Measurements from ENCODE around the gene YARS2. TPM values are rescaled to one million over a fixed set of nuclear protein-coding genes. Genes with fewer than 3 reads are reported as not detected.

YARS2 gene
- total RNA-seq, 2 donors from 2014 or later, result 19.0 to 37.6 TPM

GRCh38 chr12:32768518-32768917 lies 12.8 kb upstream of the YARS2 start:
- H3K9me3 Mint-ChIP-seq, result no peaks in the 10 kb centered on the region
- no peak overlapping the region for H3K4me3 Mint-ChIP-seq
- ATAC-seq (replicated peaks), result no peak
- peaks cover 12% of the 10 kb centered on the region for H3K27me3 Mint-ChIP-seq
- no peaks in the 10 kb centered on the region for H3K4me1 Mint-ChIP-seq
- no peak overlapping the region for H3K27ac Mint-ChIP-seq
- no peaks in the 10 kb centered on the region for H3K36me3 Mint-ChIP-seq (ENCODE audit: low read depth)

DNA sequence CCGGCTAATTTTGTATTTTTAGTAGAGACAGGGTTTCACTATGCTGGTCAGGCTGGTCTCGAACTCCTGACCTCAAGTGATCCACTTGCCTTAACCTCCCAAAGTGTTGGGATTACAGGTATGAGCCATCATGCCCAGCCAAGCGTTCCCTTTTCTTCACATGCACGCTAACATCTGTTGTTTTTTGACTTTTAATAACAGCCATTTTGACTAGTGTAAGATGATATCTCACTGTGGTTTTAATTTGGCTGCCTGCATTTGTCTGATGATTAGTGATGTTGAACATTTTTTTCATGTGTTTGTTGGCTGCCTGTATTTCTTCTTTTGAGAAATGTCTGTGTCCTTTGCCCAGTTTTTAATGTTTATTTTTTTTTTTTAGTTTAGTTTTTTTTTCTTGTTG lies 10.2 kb upstream of the YARS2 start:
- Mint-ChIP-seq H3K4me1 (no peaks in the 10 kb centered on the region), H3K36me3 (ENCODE audit: low read depth) (no peaks in the 10 kb centered on the region), H3K27ac (no peak overlapping the region), H3K27me3 (peaks cover 17% of the 10 kb centered on the region), H3K4me3 (no peak overlapping the region), H3K9me3 (no peaks in the 10 kb centered on the region)
- ATAC-seq (replicated peaks), result no peak

DNA sequence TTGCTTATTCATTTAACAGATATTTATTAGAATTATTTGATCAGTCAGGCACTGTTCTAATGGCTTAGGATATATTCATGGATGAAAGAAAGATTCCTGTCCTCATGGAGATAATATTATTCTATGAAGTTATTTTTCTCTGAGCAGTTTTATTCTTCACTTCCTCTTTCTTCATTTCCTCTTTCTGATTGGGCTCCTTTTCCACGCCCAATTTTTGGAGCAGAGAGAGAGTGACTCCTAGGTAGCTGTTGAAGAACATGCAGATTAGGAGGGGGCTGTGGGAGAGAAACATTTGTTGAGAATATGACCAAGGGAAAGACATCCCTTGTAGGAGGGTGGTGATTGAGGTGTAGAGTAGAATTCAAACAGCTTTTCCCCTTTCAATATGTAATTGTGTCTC lies 6.0 kb upstream of the YARS2 start:
- Mint-ChIP-seq H3K4me1 (no peaks in the 10 kb centered on the region), H3K4me3 (no peak overlapping the region), H3K27ac (no peak overlapping the region), H3K9me3 (no peaks in the 10 kb centered on the region), H3K36me3 (ENCODE audit: low read depth) (no peaks in the 10 kb centered on the region), H3K27me3 (peaks cover 8% of the 10 kb centered on the region)
- ATAC-seq (replicated peaks), result no peak

- Mint-ChIP-seq H3K4me1 (peaks cover 10% of the 10 kb centered on the region), H3K4me3 (no peak overlapping the region), H3K36me3 (ENCODE audit: low read depth) (peaks cover 23% of the 10 kb centered on the region), H3K9me3 (no peaks in the 10 kb centered on the region), H3K27me3 (peaks cover 3% of the 10 kb centered on the region), H3K27ac (no peak overlapping the region)
- ATAC-seq (replicated peaks), result no peak
Measured at GRCh38 chr12:32757157-32757556, 1.5 kb upstream of the YARS2 start.

DNA sequence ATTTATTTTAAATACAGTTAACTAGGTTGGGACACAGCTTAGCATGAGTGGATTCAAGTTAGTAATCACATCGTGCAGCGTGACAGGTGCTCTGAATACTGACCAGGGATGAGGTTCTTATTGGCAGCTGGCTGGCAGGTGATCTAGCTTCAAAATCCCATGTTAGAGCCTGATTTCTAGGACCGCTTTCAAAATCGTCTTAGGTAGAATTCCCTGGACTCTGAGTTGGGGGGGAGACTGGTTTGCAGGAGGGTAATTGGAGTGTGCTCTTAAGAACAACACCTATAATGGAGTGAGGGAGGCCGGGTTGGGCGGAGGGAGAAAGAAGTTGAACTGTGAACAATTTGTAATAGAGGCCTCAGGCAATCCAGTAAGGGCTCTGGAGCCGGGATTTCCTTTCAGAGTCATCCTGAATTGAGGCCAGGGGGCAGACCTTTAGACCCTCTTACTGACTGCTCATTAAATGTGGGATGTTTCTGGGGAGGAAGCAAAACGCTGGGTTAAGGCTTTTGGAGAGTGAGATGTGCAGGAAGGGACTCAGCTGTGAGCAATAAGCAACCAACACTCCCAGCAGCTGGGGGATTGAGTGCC lies 874 bp upstream of the YARS2 start:
- Mint-ChIP-seq H3K9me3 (no peaks in the 10 kb centered on the region), H3K4me3 (peak overlapping the region; percentile 94), H3K27me3 (no peaks in the 10 kb centered on the region), H3K36me3 (ENCODE audit: low read depth) (peaks cover 29% of the 10 kb centered on the region), H3K4me1 (peaks cover 10% of the 10 kb centered on the region), H3K27ac (peak overlapping the region; percentile 87)
- no peak for ATAC-seq (replicated peaks)

DNA sequence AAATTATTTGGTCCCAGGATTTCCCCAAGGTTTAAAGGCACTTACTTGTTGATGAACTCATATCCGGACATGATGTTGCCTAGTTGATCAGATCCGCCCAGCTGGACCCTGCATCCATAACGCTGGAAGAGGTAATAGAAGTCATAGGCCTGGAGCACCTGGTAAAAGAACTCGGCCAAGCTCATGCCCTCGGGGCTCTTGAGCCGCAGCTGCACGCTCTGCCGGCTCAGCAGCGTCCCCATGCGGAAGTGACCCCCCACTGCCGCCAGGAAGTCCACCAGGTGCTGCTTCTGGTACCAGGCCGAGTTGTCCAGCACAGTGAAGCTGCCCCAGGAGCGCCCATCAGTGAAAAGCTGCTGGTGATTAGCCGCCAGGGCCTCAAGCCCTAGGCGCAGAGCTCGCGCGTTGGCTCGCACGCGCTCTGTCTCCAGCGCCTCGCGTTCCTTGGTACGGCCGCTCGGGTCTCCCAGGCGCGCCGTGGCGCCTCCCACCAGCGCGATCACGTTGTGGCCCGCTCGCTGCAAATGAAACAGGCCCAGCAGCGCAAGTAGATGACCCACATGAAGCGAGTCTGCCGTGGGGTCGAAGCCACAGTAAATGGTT lies 545 bp downstream of the YARS2 start:
- Mint-ChIP-seq H3K9me3 (no peaks in the 10 kb centered on the region), H3K4me1 (peaks cover 10% of the 10 kb centered on the region), H3K27ac (peak overlapping the region; percentile 87), H3K27me3 (no peaks in the 10 kb centered on the region), H3K4me3 (peak overlapping the region; percentile 94), H3K36me3 (ENCODE audit: low read depth) (peaks cover 43% of the 10 kb centered on the region)
- peak; percentile 67 for ATAC-seq (replicated peaks)

DNA sequence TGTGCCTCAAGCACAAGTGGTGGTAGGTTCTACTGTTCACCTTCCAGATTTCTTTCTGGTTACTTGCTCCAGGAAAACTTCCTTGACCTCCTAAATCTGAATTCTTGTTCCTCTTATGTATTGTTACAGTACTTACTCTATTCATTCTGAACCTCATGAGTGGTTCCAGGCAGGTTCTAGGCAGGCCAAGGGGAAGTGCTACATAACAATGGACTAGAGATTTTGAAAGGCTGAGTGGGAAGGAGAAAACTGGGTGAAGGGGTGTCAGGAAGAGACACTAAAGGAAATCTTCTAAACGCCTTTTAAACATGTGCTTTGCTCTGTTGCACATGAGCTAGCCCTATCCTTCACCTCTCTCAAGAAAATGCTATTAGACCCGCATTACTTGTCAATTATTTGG lies 1.6 kb downstream of the YARS2 start:
- no peaks in the 10 kb centered on the region for H3K27me3 Mint-ChIP-seq
- H3K27ac Mint-ChIP-seq, result peak overlapping the region; percentile 87
- H3K9me3 Mint-ChIP-seq, result no peaks in the 10 kb centered on the region
- peaks cover 54% of the 10 kb centered on the region for H3K36me3 Mint-ChIP-seq (ENCODE audit: low read depth)
- H3K4me3 Mint-ChIP-seq, result peak overlapping the region; percentile 94
- ATAC-seq (replicated peaks), result no peak
- peaks cover 10% of the 10 kb centered on the region for H3K4me1 Mint-ChIP-seq

DNA sequence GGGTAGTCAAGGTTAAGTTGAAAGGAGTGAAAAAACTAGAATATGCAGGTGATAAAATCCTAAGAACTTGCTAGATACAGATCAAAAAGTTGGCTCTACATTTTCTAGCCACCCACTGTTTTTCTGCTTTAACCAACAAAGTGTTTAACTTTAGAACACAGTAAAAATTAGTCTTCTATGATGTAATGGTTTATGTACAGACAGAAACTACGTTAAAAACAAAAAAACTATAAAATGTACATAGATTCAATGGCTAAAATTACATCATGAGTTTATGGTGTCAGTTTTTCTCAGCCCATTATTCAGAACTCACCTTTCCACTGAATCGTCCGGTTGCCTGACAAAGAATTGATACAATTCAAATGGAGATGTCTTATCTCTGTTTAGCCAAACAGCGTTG lies 2.1 kb downstream of the YARS2 start:
- peaks cover 59% of the 10 kb centered on the region for H3K36me3 Mint-ChIP-seq (ENCODE audit: low read depth)
- peak overlapping the region; percentile 94 for H3K4me3 Mint-ChIP-seq
- H3K27ac Mint-ChIP-seq, result peak overlapping the region; percentile 87
- H3K27me3 Mint-ChIP-seq, result no peaks in the 10 kb centered on the region
- ATAC-seq (replicated peaks), result no peak
- peaks cover 10% of the 10 kb centered on the region for H3K4me1 Mint-ChIP-seq
- no peaks in the 10 kb centered on the region for H3K9me3 Mint-ChIP-seq

GRCh38 chr12:32743264-32743663 lies 12.4 kb downstream of the YARS2 start:
- peak; percentile 31 for ATAC-seq (replicated peaks)
- Mint-ChIP-seq H3K9me3 (no peaks in the 10 kb centered on the region), H3K36me3 (ENCODE audit: low read depth) (peaks cover 99% of the 10 kb centered on the region), H3K27ac (peak overlapping the region; percentile 63), H3K4me3 (no peak overlapping the region), H3K4me1 (peaks cover 5% of the 10 kb centered on the region), H3K27me3 (no peaks in the 10 kb centered on the region)

DNA sequence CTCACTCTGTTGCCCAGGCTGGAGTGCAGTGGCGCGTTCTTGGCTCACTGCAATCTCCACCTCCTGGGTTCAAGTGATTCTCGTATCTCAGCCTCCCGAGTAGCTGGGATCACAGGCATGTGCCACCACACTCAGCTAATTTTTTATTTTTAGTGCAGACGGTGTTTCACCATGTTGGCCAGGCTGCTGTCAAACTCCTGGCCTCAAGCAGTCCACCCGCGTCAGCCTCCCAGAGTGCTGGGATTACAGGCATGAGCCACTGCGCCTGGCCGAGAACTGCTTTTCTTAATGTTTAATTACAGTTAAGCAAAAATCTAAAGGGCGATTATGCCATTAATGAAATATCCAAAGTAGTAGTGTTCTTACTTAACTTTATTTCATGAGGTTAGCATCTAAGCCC lies 13.6 kb downstream of the YARS2 start:
- H3K9me3 Mint-ChIP-seq, result no peaks in the 10 kb centered on the region
- peaks cover 99% of the 10 kb centered on the region for H3K36me3 Mint-ChIP-seq (ENCODE audit: low read depth)
- H3K4me1 Mint-ChIP-seq, result peaks cover 5% of the 10 kb centered on the region
- H3K27ac Mint-ChIP-seq, result no peak overlapping the region
- ATAC-seq (replicated peaks), result no peak
- no peaks in the 10 kb centered on the region for H3K27me3 Mint-ChIP-seq
- no peak overlapping the region for H3K4me3 Mint-ChIP-seq

GRCh38 chr12:32739279-32739678 lies 16.4 kb downstream of the YARS2 start:
- Mint-ChIP-seq H3K27ac (peak overlapping the region; percentile 41), H3K27me3 (no peaks in the 10 kb centered on the region), H3K4me3 (no peak overlapping the region), H3K36me3 (ENCODE audit: low read depth) (peaks cover 99% of the 10 kb centered on the region), H3K4me1 (peaks cover 5% of the 10 kb centered on the region), H3K9me3 (no peaks in the 10 kb centered on the region)
- ATAC-seq (replicated peaks), result no peak

DNA sequence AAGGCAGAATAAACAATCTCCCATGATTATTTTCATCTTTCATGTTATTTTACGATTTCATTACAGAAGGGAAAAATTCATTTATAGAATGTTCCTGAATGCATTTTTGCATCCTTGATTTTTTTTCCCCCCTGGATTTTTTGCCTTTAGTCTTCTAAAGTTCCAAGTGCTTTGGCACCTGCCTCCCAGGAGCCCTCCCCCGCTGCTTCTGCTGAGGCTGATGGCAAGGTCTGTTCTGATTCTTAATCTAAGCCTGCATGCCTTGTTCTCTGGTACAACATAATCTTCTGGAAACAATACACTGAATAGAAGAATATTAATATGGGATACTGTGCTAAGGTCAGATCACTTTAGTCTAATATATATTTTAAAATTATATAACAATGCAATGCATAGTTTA lies 18.0 kb downstream of the YARS2 start:
- Mint-ChIP-seq H3K36me3 (ENCODE audit: low read depth) (peaks cover 99% of the 10 kb centered on the region), H3K4me1 (no peaks in the 10 kb centered on the region), H3K9me3 (no peaks in the 10 kb centered on the region), H3K27ac (no peak overlapping the region), H3K27me3 (no peaks in the 10 kb centered on the region), H3K4me3 (no peak overlapping the region)
- no peak for ATAC-seq (replicated peaks)

DNA sequence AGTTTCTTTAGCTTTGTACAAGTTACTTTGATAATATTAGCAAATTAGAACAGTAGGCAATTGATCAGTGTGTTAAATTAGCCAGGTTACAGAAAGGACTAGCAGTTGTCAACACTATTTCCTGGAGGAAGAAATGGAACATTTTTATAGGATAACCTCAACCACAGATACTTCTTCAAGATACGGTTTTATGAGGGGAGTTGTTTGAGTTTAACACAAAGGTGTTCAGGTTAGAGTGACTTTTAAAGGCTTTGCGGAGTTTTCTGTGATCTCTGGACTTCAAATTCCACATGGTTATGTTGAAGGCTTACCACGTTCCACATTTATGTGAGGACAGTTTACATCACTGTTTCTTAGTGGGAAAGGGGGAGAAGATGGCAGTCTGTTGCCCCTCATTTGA lies 19.3 kb downstream of the YARS2 start:
- peak overlapping the region; percentile 39 for H3K27ac Mint-ChIP-seq
- no peaks in the 10 kb centered on the region for H3K4me1 Mint-ChIP-seq
- peaks cover 99% of the 10 kb centered on the region for H3K36me3 Mint-ChIP-seq (ENCODE audit: low read depth)
- H3K27me3 Mint-ChIP-seq, result no peaks in the 10 kb centered on the region
- no peaks in the 10 kb centered on the region for H3K9me3 Mint-ChIP-seq
- no peak for ATAC-seq (replicated peaks)
- H3K4me3 Mint-ChIP-seq, result no peak overlapping the region

DNA sequence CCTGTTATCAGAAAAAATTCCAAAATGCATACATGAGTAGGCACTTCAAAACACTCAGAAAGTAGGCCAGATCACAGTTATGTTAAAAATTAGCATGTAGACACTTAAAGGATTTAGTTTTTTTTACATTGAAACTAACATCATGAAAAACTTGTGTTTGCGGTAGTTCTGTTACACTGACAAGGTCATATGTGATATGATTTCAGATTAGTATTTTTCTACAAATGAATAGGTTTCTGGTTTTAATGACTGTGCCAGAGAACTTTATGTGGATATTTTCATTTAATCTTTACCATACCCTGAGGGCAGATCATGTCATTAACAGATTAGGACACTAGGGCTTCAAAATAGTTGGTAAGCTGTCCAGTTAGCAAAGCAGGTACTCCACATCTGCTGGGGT lies 20.7 kb downstream of the YARS2 start:
- peaks cover 96% of the 10 kb centered on the region for H3K36me3 Mint-ChIP-seq (ENCODE audit: low read depth)
- H3K4me1 Mint-ChIP-seq, result no peaks in the 10 kb centered on the region
- H3K4me3 Mint-ChIP-seq, result no peak overlapping the region
- H3K9me3 Mint-ChIP-seq, result no peaks in the 10 kb centered on the region
- ATAC-seq (replicated peaks), result no peak
- H3K27ac Mint-ChIP-seq, result no peak overlapping the region
- H3K27me3 Mint-ChIP-seq, result no peaks in the 10 kb centered on the region

- H3K27ac Mint-ChIP-seq, result peak overlapping the region; percentile 76
- H3K36me3 Mint-ChIP-seq (ENCODE audit: low read depth), result peaks cover 87% of the 10 kb centered on the region
- H3K27me3 Mint-ChIP-seq, result no peaks in the 10 kb centered on the region
- peaks cover 11% of the 10 kb centered on the region for H3K4me1 Mint-ChIP-seq
- no peak overlapping the region for H3K4me3 Mint-ChIP-seq
- no peaks in the 10 kb centered on the region for H3K9me3 Mint-ChIP-seq
- no peak for ATAC-seq (replicated peaks)
Measured at GRCh38 chr12:32727237-32727636, 28.5 kb downstream of the YARS2 start.
